Activated CD4-positive, alpha-beta T cell treated with anti-CD3 and anti-CD28 coated beads for 48 hours (primary cell): ENCODE results near the gene SORBS1.

Source experiments
- DNase-seq: peaks from one replicate; pipeline ENCODE4 v3.0.0-alpha.2; 2020

SORBS1 gene

GRCh38 chr10:95538412-95538811 is 22.8 kb downstream of the SORBS1 start:
- DNase-seq = no peak

GRCh38 chr10:95537542-95537927 is 23.6 kb downstream of the SORBS1 start:
- DNase-seq = no peak

GRCh38 chr10:95536894-95537541 is 24.2 kb downstream of the SORBS1 start:
- DNase-seq = no peak

- DNase-seq = no peak
These were observed 25.2 kb downstream of the SORBS1 start for GRCh38 chr10:95536017-95536416.

- no peak for DNase-seq
These were observed 25.6 kb downstream of the SORBS1 start for GRCh38 chr10:95535526-95535925.

GRCh38 chr10:95533590-95533989 is 27.6 kb downstream of the SORBS1 start:
- no peak for DNase-seq

- no peak for DNase-seq
These were observed 28.6 kb downstream of the SORBS1 start for GRCh38 chr10:95532536-95532935.

- no peak for DNase-seq
These were observed 29.2 kb downstream of the SORBS1 start for GRCh38 chr10:95531994-95532399.

- DNase-seq = no peak
These were observed 29.9 kb downstream of the SORBS1 start for GRCh38 chr10:95531058-95531809.

GRCh38 chr10:95530561-95530960 is 30.6 kb downstream of the SORBS1 start:
- DNase-seq = no peak

- DNase-seq = no peak
These were observed 31.1 kb downstream of the SORBS1 start for GRCh38 chr10:95530029-95530428.

GRCh38 chr10:95526044-95526443 is 35.1 kb downstream of the SORBS1 start:
- no peak for DNase-seq

- DNase-seq = no peak
These were observed 36.1 kb downstream of the SORBS1 start for GRCh38 chr10:95525033-95525418.

- no peak for DNase-seq
These were observed 36.7 kb downstream of the SORBS1 start for GRCh38 chr10:95524358-95525032.

GRCh38 chr10:95522117-95522516 is 39.1 kb downstream of the SORBS1 start:
- no peak for DNase-seq

- DNase-seq = no peak
These were observed 40.6 kb downstream of the SORBS1 start for GRCh38 chr10:95520617-95521016.

GRCh38 chr10:95518455-95519452 is 42.4 kb downstream of the SORBS1 start:
- DNase-seq = peak; percentile 5

GRCh38 chr10:95517536-95518454 is 43.4 kb downstream of the SORBS1 start:
- DNase-seq = no peak

GRCh38 chr10:95516774-95517373 is 44.3 kb downstream of the SORBS1 start:
- no peak for DNase-seq

- peak; percentile 30 for DNase-seq
These were observed 47.2 kb downstream of the SORBS1 start for GRCh38 chr10:95513941-95514392.

- no peak for DNase-seq
These were observed 48.1 kb downstream of the SORBS1 start for GRCh38 chr10:95513008-95513589.
